Keratinocyte (primary cell): ENCODE data around the gene MIB2. TPM values are rescaled to one million over a fixed set of nuclear protein-coding genes. Genes with fewer than 3 reads are reported as not detected.

Experiments used
- DNase-seq: peaks from one replicate; pipeline ENCODE4 v3.0.0-alpha.2; 2011; ENCODE audit warnings: low read depth, missing footprints, low spot score
- FAIRE-seq: peaks from 2 replicates; lab custom pipeline; 2011; peaks lifted over from hg19 to GRCh38; lab: Jason Lieb, UNC
- H2AFZ ChIP-seq: 2 replicates; pipeline ENCODE4 v1.6.0; 2012; ENCODE audit warnings: low read length, control low read depth, inconsistent platforms; ENCODE audit not compliant: control insufficient read depth
- H3K27ac ChIP-seq: 2 replicates; pipeline ENCODE4 v1.5.1; 2011; ENCODE audit warnings: low read length; ENCODE audit not compliant: control insufficient read depth, insufficient read depth
- H3K27me3 ChIP-seq: 3 replicates; pipeline ENCODE4 v1.6.0; 2011; ENCODE audit warnings: low read length; ENCODE audit not compliant: control insufficient read depth, insufficient read depth; ENCODE audit errors: extremely low read depth
- H3K36me3 ChIP-seq, 2 experiments: 2 replicates in 1 of 2; 3 replicates in 1 of 2; pipeline ENCODE4 v1.5.1; 2011; ENCODE audit warnings: low read length in 2 of 2, mild to moderate bottlenecking in 1 of 2; ENCODE audit not compliant: control insufficient read depth in 2 of 2, insufficient read depth in 2 of 2; ENCODE audit errors: extremely low read depth in 1 of 2
- H3K4me1 ChIP-seq: 3 replicates; pipeline ENCODE4 v1.5.1; 2011; ENCODE audit warnings: low read length; ENCODE audit not compliant: control insufficient read depth, insufficient read depth; ENCODE audit errors: extremely low read depth
- H3K4me2 ChIP-seq: 3 replicates; pipeline ENCODE4 v1.6.0; 2011; ENCODE audit warnings: low read depth, low read length; ENCODE audit not compliant: control insufficient read depth, insufficient read depth; ENCODE audit errors: extremely low read depth
- H3K4me3 ChIP-seq, 3 experiments: fragments of 200-600 bp in 1 of 3; sonication (generic) in 1 of 3; 2 replicates in 2 of 3; 3 replicates in 1 of 3; pipeline ENCODE4 v1.5.1; 2011 to 2016; ENCODE audit warnings: low read length in 3 of 3, mild to moderate bottlenecking in 3 of 3, control low read depth in 2 of 3, inconsistent platforms in 1 of 3, low read depth in 1 of 3, mixed read lengths in 1 of 3, mixed run types in 1 of 3, moderate library complexity in 1 of 3; ENCODE audit not compliant: control insufficient read depth in 2 of 3, insufficient read depth in 2 of 3; ENCODE audit errors: extremely low read depth in 1 of 3
- H3K79me2 ChIP-seq: 2 replicates; pipeline ENCODE4 v1.6.0; 2012; ENCODE audit warnings: low read length; ENCODE audit not compliant: control insufficient read depth, insufficient read depth
- H3K9ac ChIP-seq: 3 replicates; pipeline ENCODE4 v1.6.0; 2011; ENCODE audit warnings: low read length; ENCODE audit not compliant: control insufficient read depth, insufficient read depth; ENCODE audit errors: extremely low read depth
- H3K9me1 ChIP-seq: 3 replicates; pipeline ENCODE4 v1.6.0; 2011; ENCODE audit warnings: low read length; ENCODE audit not compliant: control insufficient read depth, insufficient read depth; ENCODE audit errors: extremely low read depth
- H3K9me3 ChIP-seq: 2 replicates; pipeline ENCODE4 v1.5.1; 2012; ENCODE audit warnings: low read depth, low read length; ENCODE audit not compliant: control insufficient read depth
- H4K20me1 ChIP-seq: 3 replicates; pipeline ENCODE4 v1.6.0; 2011; ENCODE audit warnings: low read length; ENCODE audit not compliant: control insufficient read depth, insufficient read depth; ENCODE audit errors: extremely low read depth
- CTCF ChIP-seq, 3 experiments: IDR thresholded peaks in 1 of 3; conservative IDR thresholded peaks in 1 of 3; optimal IDR thresholded peaks in 1 of 3; 2 replicates in 2 of 3; 3 replicates in 1 of 3; pipeline versions ENCODE3 to v1.5.1; 2011; ENCODE audit warnings: low read length in 3 of 3, mild to moderate bottlenecking in 3 of 3, moderate library complexity in 2 of 3, control low read depth in 1 of 3, inconsistent platforms in 1 of 3; ENCODE audit not compliant: insufficient read depth in 2 of 3; ENCODE audit errors: extremely low read depth in 1 of 3
- EZH2 ChIP-seq: IDR thresholded peaks from one replicate; pipeline ENCODE4 v1.6.1; 2012; ENCODE audit warnings: inconsistent platforms, mild to moderate bottlenecking, low read length, moderate library complexity
- dilution Hi-C: fragments of 300-500 bp; cut with MboI; formaldehyde crosslinking; loops from one replicate; pipeline ENCODE4 v1.7.0; 2020; ENCODE audit warnings: low sequenced_read_pairs; ENCODE audit not compliant: extremely low pct_ligation_motif_present
- polyA plus RNA-seq, 5 experiments: library from polyadenylated mRNA; depleted of rRNA in 3 of 5; stranded (reverse) in 3 of 5; stranded (forward) in 1 of 5; unstranded in 1 of 5; fragments of >200 nt; gene quantifications; 1 replicate in 1 of 5; 2 replicates in 3 of 5; 3 replicates in 1 of 5; pipeline versions ENCODE4 v1.2.1 to v1.2.3, GENCODE V29; 2011 to 2012; ENCODE audit warnings: missing spikeins in 2 of 5, low read depth in 1 of 5, low replicate concordance in 1 of 5

The MIB2 gene
- polyA plus RNA-seq, 1 donor (not counting 4 experiments of a cell fraction or from before 2014, with no cell fraction given), result 13.9 TPM

GRCh38 chr1:1598051-1598719, 17.1 kb upstream of the MIB2 start:
- no peak for FAIRE-seq
- Histone ChIP-seq H3K4me3 (no peak overlapping the region), H3K36me3 (no peaks in the 10 kb centered on the region), H3K79me2 (no peaks in the 10 kb centered on the region), H3K9me3 (no peaks in the 10 kb centered on the region), H2AFZ (no peak overlapping the region), H3K27me3 (peaks cover 21% of the 10 kb centered on the region), H3K9ac (no peak overlapping the region), H3K27ac (no peak overlapping the region), H3K4me1 (peaks cover 7% of the 10 kb centered on the region), H3K4me2 (no peak overlapping the region), H4K20me1 (no peaks in the 10 kb centered on the region), H3K9me1 (no peaks in the 10 kb centered on the region)
- TF ChIP-seq CTCF (optimal IDR thresholded peaks at IDR 0.05 in 1 of 3, IDR thresholded peaks at IDR 0.05 in 1 of 3, conservative IDR thresholded peaks at IDR 0.05 in 1 of 3; ENCODE audit: extremely low read depth in 1 of 3, insufficient read depth in 2 of 3, low read length in 3 of 3) (no peak), EZH2 (no peak)
- DNase-seq, result no peak
- dilution Hi-C loops, result no loop called here

GRCh38 chr1:1598720-1599029, 16.6 kb upstream of the MIB2 start:
- dilution Hi-C loops, result no loop called here
- H3K4me2 ChIP-seq, result no peak overlapping the region
- no peaks in the 10 kb centered on the region for H4K20me1 ChIP-seq
- H3K4me1 ChIP-seq, result peaks cover 7% of the 10 kb centered on the region
- no peak overlapping the region for H3K9ac ChIP-seq
- H2AFZ ChIP-seq, result no peak overlapping the region
- DNase-seq, result no peak
- no peaks in the 10 kb centered on the region for H3K9me1 ChIP-seq
- H3K27me3 ChIP-seq, result peaks cover 21% of the 10 kb centered on the region
- no peak for FAIRE-seq
- H3K36me3 ChIP-seq, result no peaks in the 10 kb centered on the region
- H3K9me3 ChIP-seq, result no peaks in the 10 kb centered on the region
- no peak overlapping the region for H3K27ac ChIP-seq
- H3K79me2 ChIP-seq, result no peaks in the 10 kb centered on the region
- no peak overlapping the region for H3K4me3 ChIP-seq
- TF ChIP-seq EZH2 (no peak), CTCF (optimal IDR thresholded peaks at IDR 0.05 in 1 of 3, IDR thresholded peaks at IDR 0.05 in 1 of 3, conservative IDR thresholded peaks at IDR 0.05 in 1 of 3; ENCODE audit: extremely low read depth in 1 of 3, insufficient read depth in 2 of 3, low read length in 3 of 3) (no peak)
